GM12878 (cell line): Measurements from ENCODE around the gene PHYKPL. TPM values are rescaled to one million over a fixed set of nuclear protein-coding genes. Genes with fewer than 3 reads are reported as not detected.

Experiments
- ATAC-seq: fragments of 200-7000 bp; cut with Tn5 transposase; 3 replicates; pipeline ENCODE4 v1.9.1; 2020; ENCODE audit warnings: mild to moderate bottlenecking, moderate library complexity
- BruUV-seq: library from RNA; stranded (reverse); fragments of 400-500 nt; replicated peaks from 2 replicates; lab custom pipeline; 2021; lab: Mats Ljungman, UMichigan
- CTCF ChIA-PET: fragments of 300-600 bp; sonication (Branson Sonifier 250); formaldehyde crosslinking; extraction: SDS; loops from one replicate; lab custom pipeline; 2021; ENCODE audit warnings: inconsistent platforms; lab: Yijun Ruan, JAX
- POLR2A ChIA-PET: fragments of 350-600 bp; formaldehyde crosslinking; extraction: SDS; loops from one replicate; lab custom pipeline; 2021; ENCODE audit warnings: inconsistent platforms; lab: Charles Lee
- RAD21 ChIA-PET: fragments of 300-600 bp; sonication (Branson Sonifier 250); formaldehyde crosslinking; loops from one replicate; lab custom pipeline; 2023; ENCODE audit warnings: antibody characterized with exemption; ENCODE audit not compliant: unreplicated experiment; lab: Charles Lee
- SMC1A ChIA-PET: fragments of 300-600 bp; sonication (Branson Sonifier 250); formaldehyde crosslinking; loops from one replicate; lab custom pipeline; 2023; ENCODE audit not compliant: unreplicated experiment, uncharacterized antibody; lab: Charles Lee
- DNase-seq: peaks from one replicate; pipeline ENCODE4 v3.0.0-alpha.2; 2011; ENCODE audit warnings: low read depth, low spot score
- FAIRE-seq: peaks from 3 replicates; lab custom pipeline; 2011; peaks lifted over from hg19 to GRCh38; lab: Jason Lieb, UNC
- H2AFZ ChIP-seq: 2 replicates; pipeline ENCODE4 v1.6.0; 2011; ENCODE audit warnings: low read depth, low read length, control low read depth; ENCODE audit not compliant: control insufficient read depth
- H3K27ac ChIP-seq: 2 replicates; pipeline ENCODE4 v1.5.1; 2011; ENCODE audit warnings: control low read depth; ENCODE audit not compliant: control insufficient read depth, insufficient read depth
- H3K27me3 ChIP-seq, 2 experiments: replicated peaks in 1 of 2; 2 replicates each; pipeline versions ENCODE4 v1.6.0 to v1.6.1; 2011; ENCODE audit warnings: low read length in 1 of 2; ENCODE audit not compliant: control insufficient read depth in 2 of 2, insufficient read depth in 2 of 2
- H3K36me3 ChIP-seq, 2 experiments: 2 replicates each; pipeline ENCODE4 v1.5.1; 2011; ENCODE audit warnings: low read length in 1 of 2; ENCODE audit not compliant: control insufficient read depth in 2 of 2, insufficient read depth in 2 of 2
- H3K4me1 ChIP-seq: 2 replicates; pipeline ENCODE4 v1.6.1; 2011; ENCODE audit warnings: mild to moderate bottlenecking, low read length, moderate library complexity, mixed read lengths; ENCODE audit not compliant: control insufficient read depth, insufficient read depth
- H3K4me2 ChIP-seq: 2 replicates; pipeline ENCODE4 v1.6.0; 2011; ENCODE audit warnings: control low read depth; ENCODE audit not compliant: control insufficient read depth, insufficient read depth
- H3K4me3 ChIP-seq: fragments of 200-600 bp; sonication (generic); 2 replicates; pipeline ENCODE4 v1.5.1; 2016
- H3K79me2 ChIP-seq: 2 replicates; pipeline ENCODE4 v1.6.0; 2011; ENCODE audit warnings: low read length; ENCODE audit not compliant: control insufficient read depth, insufficient read depth
- H3K9ac ChIP-seq: 2 replicates; pipeline ENCODE4 v1.8.0; 2011; ENCODE audit warnings: low read length, control low read depth, mixed read lengths; ENCODE audit not compliant: control insufficient read depth, insufficient read depth
- H3K9me3 ChIP-seq: replicated peaks from 3 replicates; pipeline ENCODE4 v1.5.1; 2011; ENCODE audit warnings: mild to moderate bottlenecking, low read length; ENCODE audit not compliant: control insufficient read depth, insufficient read depth
- H4K20me1 ChIP-seq: 2 replicates; pipeline ENCODE4 v1.6.0; 2011; ENCODE audit not compliant: control insufficient read depth, insufficient read depth
- E2F4 ChIP-seq: IDR thresholded peaks from 2 replicates; pipeline ENCODE4 v1.6.1; 2012; ENCODE audit warnings: low read depth, low read length, improper control_type of control experiment
- LARP7 ChIP-seq: fragments of 450-650 bp; IDR thresholded peaks from 2 replicates; pipeline ENCODE4 v1.6.1; 2017; ENCODE audit warnings: mild to moderate bottlenecking
- RB1 ChIP-seq: fragments of 450-650 bp; formaldehyde crosslinking; IDR thresholded peaks from 2 replicates; pipeline ENCODE4 v1.6.1; 2017; ENCODE audit warnings: mild to moderate bottlenecking, borderline replicate concordance
- RBBP5 ChIP-seq: fragments of 200-600 bp; sonication (generic); conservative IDR thresholded peaks from 2 replicates; pipeline ENCODE4 v1.6.1; 2016
- SREBF2 ChIP-seq: IDR thresholded peaks from 2 replicates; pipeline ENCODE4 v1.6.1; 2012; ENCODE audit warnings: mild to moderate bottlenecking, low read length
- USF2 ChIP-seq: IDR thresholded peaks from 2 replicates; pipeline ENCODE4 v1.6.1; 2011; ENCODE audit warnings: low read depth, low read length, improper control_type of control experiment, borderline replicate concordance
- ZBTB11 ChIP-seq: fragments of 450-650 bp; formaldehyde crosslinking; IDR thresholded peaks from 2 replicates; pipeline ENCODE4 v1.5.0; 2022; ENCODE audit warnings: mild to moderate bottlenecking, missing genetic modification characterization
- WGBS: methylation state at CpG from one replicate; pipeline ENCODE4 v1.1.6; 2016; ENCODE audit warnings: low lambda C conversion rate; ENCODE audit not compliant: insufficient replicate concordance, insufficient coverage; ENCODE audit errors: missing lambda C conversion rate; 5-methylcytosine and 5-hydroxymethylcytosine counted together
- in situ Hi-C: fragments of 300-500 bp; cut with MboI; formaldehyde crosslinking; loops from 9 replicates; pipeline ENCODE4 v1.14.3; 2018; ENCODE audit warnings: mixed read lengths
- intact Hi-C: fragments of 100-400 bp; cut with micrococcal nuclease; formaldehyde crosslinking; loops from one replicate; pipeline ENCODE4 v1.14.2; 2022; ENCODE audit not compliant: unreplicated experiment
- polyA plus RNA-seq, 11 experiments: library from polyadenylated mRNA; depleted of rRNA in 4 of 11; unstranded in 6 of 11; stranded (reverse) in 5 of 11; fragments of >200 nt; fragmentation: Nextera tagmentation in 4 of 11; fragmentation: Illumina TruSeq in 1 of 11; extraction: Ambion mirVana in 4 of 11; extraction: Trizol in 1 of 11; gene quantifications; 1 replicate in 1 of 11; 2 replicates in 10 of 11; pipeline versions ENCODE4 v1.2.1 to v1.2.3, GENCODE V29; 2011 to 2016; ENCODE audit warnings: inconsistent platforms in 2 of 11, missing spikeins in 2 of 11, low read depth in 1 of 11
- total RNA-seq, 4 experiments: library from RNA; depleted of rRNA in 3 of 4; stranded (reverse); fragments of >200 nt in 3 of 4; fragmentation: Illumina TruSeq in 1 of 4; extraction: Trizol in 1 of 4; gene quantifications; 2 replicates each; pipeline versions ENCODE4 v1.2.1 to v1.2.3, GENCODE V29; 2013 to 2021

The PHYKPL gene
- total and polyA plus RNA-seq, 10 of the 15 experiments (the other 5 are each of a cell fraction or from before 2014, with no cell fraction given) = 4.5 to 53.9 (median 25.6) TPM

GRCh38 chr5:178238313-178238635 lies 5.7 kb upstream of the PHYKPL start:
- Histone ChIP-seq H3K27ac (no peak overlapping the region), H3K9ac (no peak overlapping the region), H4K20me1 (no peaks in the 10 kb centered on the region), H3K4me3 (no peak overlapping the region), H3K4me1 (peaks cover 51% of the 10 kb centered on the region), H3K36me3 (no peaks in the 10 kb centered on the region), H3K79me2 (no peaks in the 10 kb centered on the region), H3K9me3 (no peaks in the 10 kb centered on the region), H3K27me3 (no peaks in the 10 kb centered on the region), H2AFZ (no peak overlapping the region), H3K4me2 (no peak overlapping the region)
- ChIA-PET SMC1A (no interaction called here), POLR2A (no interaction called here), RAD21 (no interaction called here), CTCF (interaction anchor here (0.7 kb wide), 1 partner anchor 15 kb away, joined by 5 read pairs; no protein-coding TSS in a partner anchor)
- DNase-seq (no peak), ATAC-seq (no peak), FAIRE-seq (no peak)
- TF ChIP-seq RBBP5 (no peak), ZBTB11 (CRISPR knock-in tag) (no peak), LARP7 (no peak), E2F4 (no peak), USF2 (no peak), SREBF2 (no peak), RB1 (no peak)
- BruUV-seq = no TSS peak
- in situ Hi-C loops (no loop called here), intact Hi-C loops (loop anchor here (5.0 kb wide), 1 partner anchor 1254 kb away; no protein-coding TSS in a partner anchor)
- 98% methylated on average over 6 of the region's 6 CpGs for WGBS
